ENCODE results near the gene SLC22A31. TPM values are rescaled to one million over a fixed set of nuclear protein-coding genes. Genes with fewer than 3 reads are reported as not detected.

Gene SLC22A31
- total RNA-seq (2014; rRNA removed; shearing (Covaris generic)) (7.9 and 13.8 TPM in 2 replicates), polyA plus RNA-seq (2016; fragmentation: Nextera tagmentation; extraction: Ambion mirVana) (2.1 TPM in 2 replicates)
- long read RNA-seq, partial matches to known transcripts: 2 of 5 reads
- long read RNA-seq, other reads (novel, unspliced or antisense): 3 of 5 reads

DNA sequence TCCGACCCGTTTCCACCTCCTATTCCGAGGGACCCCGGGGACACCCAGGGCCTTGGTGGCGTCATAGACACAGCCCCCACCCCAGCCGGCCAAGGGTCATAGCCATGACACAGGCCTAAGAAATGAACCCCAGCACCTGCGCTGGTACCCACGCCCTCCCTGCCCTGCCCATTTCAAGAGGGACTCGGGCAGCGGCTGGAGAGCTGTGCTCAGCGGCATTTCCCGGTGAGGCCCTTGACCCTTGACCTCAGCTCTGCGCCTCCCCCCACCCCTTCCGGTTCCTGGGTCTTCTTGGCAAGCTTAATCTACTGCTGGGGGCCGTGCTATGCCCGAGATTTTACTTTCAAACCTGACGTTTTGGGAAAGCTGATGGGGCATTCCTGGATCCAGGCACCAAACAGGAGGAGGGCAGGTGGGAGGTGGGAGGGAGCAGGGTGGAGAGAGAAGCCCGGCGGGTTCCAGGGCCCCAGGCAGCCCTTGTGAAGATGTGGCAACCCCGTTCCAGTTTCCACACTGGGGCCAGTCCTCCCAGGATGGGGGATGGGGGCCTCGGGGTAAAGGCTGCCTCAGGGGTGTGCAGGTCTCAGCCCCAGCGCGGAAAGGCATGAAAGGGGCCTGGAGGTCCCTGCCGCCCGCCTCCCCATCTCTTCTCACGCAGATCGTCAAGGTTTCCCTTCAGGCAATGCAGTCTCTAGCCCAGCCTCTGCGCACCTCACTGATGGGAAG, at the start of gene SLC22A31:
Gene SLC22A31 (minus strand): TSS at position 414 of the 726 bp plus-strand sequence. CDS start 36 bp downstream, at position 378.
- Mint-ChIP-seq H3K27ac (no peak within 1 kb of the TSS), H3K4me1 (peaks cover 5% of the 10 kb centered on the region; the same call in 2 of the 3 replicates), H3K27me3 (ENCODE audit: insufficient read depth, low read depth, poor library complexity) (peaks cover 38% of the 10 kb centered on the region), H3K9me3 (peaks cover 7% of the 10 kb centered on the region; the same call in 2 of the 3 replicates), H3K4me3 (peak within 1 kb of the TSS; percentile 73), H3K36me3 (ENCODE audit: low read depth) (peaks cover 2% of the 10 kb centered on the region; the same call in 1 of the 3 replicates)
- Histone ChIP-seq H4K20me1 (replicated peaks; ENCODE audit: insufficient read depth) (no peaks in the 10 kb centered on the region), H3K79me2 (replicated peaks; ENCODE audit: insufficient read depth) (no peaks in the 10 kb centered on the region), H2AFZ (0 out of 2 replicates have a peak within 1 kb of the TSS, but pooled peaks have one; percentile 63), H3K27ac (ENCODE audit: low read depth) (no peak within 1 kb of the TSS), H3K4me3 (peak within 1 kb of the TSS; percentile 66), H3K27me3 (ENCODE audit: insufficient read depth) (peaks cover 36% of the 10 kb centered on the region), H3K4me1 (ENCODE audit: insufficient read depth) (peaks cover 7% of the 10 kb centered on the region; the same call in 1 of the 2 replicates), H3K4me2 (peak within 1 kb of the TSS; percentile 88), H3F3A (replicated peaks; ENCODE audit: low read depth) (0 out of 2 replicates have a peak, but pooled peaks cover 6% of the 10 kb centered on the region), H3K36me3 (ENCODE audit: insufficient read depth) (no peaks in the 10 kb centered on the region), H3K9me2 (ENCODE audit: insufficient read depth) (no peaks in the 10 kb centered on the region)
- ATAC-seq: peak; percentile 25
- peak; percentile 63 for DNase-seq (ENCODE audit: low spot score)
- TF ChIP-seq, protein P1, sequence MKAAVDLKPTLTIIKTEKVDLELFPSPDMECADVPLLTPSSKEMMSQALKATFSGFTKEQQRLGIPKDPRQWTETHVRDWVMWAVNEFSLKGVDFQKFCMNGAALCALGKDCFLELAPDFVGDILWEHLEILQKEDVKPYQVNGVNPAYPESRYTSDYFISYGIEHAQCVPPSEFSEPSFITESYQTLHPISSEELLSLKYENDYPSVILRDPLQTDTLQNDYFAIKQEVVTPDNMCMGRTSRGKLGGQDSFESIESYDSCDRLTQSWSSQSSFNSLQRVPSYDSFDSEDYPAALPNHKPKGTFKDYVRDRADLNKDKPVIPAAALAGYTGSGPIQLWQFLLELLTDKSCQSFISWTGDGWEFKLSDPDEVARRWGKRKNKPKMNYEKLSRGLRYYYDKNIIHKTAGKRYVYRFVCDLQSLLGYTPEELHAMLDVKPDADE (IDR thresholded peaks at IDR 0.05): no peak
- TF ChIP-seq EZH2 (IDR thresholded peaks at IDR 0.05; ENCODE audit: low read depth, unreplicated experiment) (no peak), JUNB (IDR thresholded peaks at IDR 0.05; ENCODE audit: unreplicated experiment) (no peak), ZNF331 (CRISPR knock-in tag; IDR thresholded peaks at IDR 0.05; ENCODE audit: low read depth) (no peak), ZNF114 (CRISPR knock-in tag; IDR thresholded peaks at IDR 0.05) (no peak), CREB1 (CRISPR knock-in tag; IDR thresholded peaks at IDR 0.05; ENCODE audit: low read depth) (no peak), NANOG (IDR thresholded peaks at IDR 0.05; ENCODE audit: borderline replicate concordance) (no peak), POLR2AphosphoS5 (IDR thresholded peaks at IDR 0.05; ENCODE audit: low read depth) (no peak), EZH2phosphoT487 (IDR thresholded peaks at IDR 0.05; ENCODE audit: unreplicated experiment) (no peak), STAT1 (IDR thresholded peaks at IDR 0.05; ENCODE audit: unreplicated experiment) (no peak)
- TF ChIP-seq, protein P2, sequence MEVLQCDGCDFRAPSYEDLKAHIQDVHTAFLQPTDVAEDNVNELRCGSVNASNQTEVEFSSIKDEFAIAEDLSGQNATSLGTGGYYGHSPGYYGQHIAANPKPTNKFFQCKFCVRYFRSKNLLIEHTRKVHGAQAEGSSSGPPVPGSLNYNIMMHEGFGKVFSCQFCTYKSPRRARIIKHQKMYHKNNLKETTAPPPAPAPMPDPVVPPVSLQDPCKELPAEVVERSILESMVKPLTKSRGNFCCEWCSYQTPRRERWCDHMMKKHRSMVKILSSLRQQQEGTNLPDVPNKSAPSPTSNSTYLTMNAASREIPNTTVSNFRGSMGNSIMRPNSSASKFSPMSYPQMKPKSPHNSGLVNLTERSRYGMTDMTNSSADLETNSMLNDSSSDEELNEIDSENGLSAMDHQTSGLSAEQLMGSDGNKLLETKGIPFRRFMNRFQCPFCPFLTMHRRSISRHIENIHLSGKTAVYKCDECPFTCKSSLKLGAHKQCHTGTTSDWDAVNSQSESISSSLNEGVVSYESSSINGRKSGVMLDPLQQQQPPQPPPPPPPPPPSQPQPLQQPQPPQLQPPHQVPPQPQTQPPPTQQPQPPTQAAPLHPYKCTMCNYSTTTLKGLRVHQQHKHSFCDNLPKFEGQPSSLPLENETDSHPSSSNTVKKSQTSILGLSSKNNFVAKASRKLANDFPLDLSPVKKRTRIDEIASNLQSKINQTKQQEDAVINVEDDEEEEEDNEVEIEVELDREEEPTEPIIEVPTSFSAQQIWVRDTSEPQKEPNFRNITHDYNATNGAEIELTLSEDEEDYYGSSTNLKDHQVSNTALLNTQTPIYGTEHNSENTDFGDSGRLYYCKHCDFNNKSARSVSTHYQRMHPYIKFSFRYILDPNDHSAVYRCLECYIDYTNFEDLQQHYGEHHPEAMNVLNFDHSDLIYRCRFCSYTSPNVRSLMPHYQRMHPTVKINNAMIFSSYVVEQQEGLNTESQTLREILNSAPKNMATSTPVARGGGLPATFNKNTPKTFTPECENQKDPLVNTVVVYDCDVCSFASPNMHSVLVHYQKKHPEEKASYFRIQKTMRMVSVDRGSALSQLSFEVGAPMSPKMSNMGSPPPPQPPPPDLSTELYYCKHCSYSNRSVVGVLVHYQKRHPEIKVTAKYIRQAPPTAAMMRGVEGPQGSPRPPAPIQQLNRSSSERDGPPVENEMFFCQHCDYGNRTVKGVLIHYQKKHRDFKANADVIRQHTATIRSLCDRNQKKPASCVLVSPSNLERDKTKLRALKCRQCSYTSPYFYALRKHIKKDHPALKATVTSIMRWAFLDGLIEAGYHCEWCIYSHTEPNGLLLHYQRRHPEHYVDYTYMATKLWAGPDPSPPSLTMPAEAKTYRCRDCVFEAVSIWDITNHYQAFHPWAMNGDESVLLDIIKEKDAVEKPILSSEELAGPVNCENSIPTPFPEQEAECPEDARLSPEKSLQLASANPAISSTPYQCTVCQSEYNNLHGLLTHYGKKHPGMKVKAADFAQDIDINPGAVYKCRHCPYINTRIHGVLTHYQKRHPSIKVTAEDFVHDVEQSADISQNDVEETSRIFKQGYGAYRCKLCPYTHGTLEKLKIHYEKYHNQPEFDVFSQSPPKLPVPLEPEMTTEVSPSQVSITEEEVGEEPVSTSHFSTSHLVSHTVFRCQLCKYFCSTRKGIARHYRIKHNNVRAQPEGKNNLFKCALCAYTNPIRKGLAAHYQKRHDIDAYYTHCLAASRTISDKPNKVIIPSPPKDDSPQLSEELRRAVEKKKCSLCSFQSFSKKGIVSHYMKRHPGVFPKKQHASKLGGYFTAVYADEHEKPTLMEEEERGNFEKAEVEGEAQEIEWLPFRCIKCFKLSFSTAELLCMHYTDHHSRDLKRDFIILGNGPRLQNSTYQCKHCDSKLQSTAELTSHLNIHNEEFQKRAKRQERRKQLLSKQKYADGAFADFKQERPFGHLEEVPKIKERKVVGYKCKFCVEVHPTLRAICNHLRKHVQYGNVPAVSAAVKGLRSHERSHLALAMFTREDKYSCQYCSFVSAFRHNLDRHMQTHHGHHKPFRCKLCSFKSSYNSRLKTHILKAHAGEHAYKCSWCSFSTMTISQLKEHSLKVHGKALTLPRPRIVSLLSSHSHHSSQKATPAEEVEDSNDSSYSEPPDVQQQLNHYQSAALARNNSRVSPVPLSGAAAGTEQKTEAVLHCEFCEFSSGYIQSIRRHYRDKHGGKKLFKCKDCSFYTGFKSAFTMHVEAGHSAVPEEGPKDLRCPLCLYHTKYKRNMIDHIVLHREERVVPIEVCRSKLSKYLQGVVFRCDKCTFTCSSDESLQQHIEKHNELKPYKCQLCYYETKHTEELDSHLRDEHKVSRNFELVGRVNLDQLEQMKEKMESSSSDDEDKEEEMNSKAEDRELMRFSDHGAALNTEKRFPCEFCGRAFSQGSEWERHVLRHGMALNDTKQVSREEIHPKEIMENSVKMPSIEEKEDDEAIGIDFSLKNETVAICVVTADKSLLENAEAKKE (CRISPR knock-in tag; IDR thresholded peaks at IDR 0.05): no peak
- TF ChIP-seq, protein P3, sequence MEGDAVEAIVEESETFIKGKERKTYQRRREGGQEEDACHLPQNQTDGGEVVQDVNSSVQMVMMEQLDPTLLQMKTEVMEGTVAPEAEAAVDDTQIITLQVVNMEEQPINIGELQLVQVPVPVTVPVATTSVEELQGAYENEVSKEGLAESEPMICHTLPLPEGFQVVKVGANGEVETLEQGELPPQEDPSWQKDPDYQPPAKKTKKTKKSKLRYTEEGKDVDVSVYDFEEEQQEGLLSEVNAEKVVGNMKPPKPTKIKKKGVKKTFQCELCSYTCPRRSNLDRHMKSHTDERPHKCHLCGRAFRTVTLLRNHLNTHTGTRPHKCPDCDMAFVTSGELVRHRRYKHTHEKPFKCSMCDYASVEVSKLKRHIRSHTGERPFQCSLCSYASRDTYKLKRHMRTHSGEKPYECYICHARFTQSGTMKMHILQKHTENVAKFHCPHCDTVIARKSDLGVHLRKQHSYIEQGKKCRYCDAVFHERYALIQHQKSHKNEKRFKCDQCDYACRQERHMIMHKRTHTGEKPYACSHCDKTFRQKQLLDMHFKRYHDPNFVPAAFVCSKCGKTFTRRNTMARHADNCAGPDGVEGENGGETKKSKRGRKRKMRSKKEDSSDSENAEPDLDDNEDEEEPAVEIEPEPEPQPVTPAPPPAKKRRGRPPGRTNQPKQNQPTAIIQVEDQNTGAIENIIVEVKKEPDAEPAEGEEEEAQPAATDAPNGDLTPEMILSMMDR (conservative IDR thresholded peaks at IDR 0.05; ENCODE audit: low read depth in 2 of 2): no peak
- TF ChIP-seq, protein P4, sequence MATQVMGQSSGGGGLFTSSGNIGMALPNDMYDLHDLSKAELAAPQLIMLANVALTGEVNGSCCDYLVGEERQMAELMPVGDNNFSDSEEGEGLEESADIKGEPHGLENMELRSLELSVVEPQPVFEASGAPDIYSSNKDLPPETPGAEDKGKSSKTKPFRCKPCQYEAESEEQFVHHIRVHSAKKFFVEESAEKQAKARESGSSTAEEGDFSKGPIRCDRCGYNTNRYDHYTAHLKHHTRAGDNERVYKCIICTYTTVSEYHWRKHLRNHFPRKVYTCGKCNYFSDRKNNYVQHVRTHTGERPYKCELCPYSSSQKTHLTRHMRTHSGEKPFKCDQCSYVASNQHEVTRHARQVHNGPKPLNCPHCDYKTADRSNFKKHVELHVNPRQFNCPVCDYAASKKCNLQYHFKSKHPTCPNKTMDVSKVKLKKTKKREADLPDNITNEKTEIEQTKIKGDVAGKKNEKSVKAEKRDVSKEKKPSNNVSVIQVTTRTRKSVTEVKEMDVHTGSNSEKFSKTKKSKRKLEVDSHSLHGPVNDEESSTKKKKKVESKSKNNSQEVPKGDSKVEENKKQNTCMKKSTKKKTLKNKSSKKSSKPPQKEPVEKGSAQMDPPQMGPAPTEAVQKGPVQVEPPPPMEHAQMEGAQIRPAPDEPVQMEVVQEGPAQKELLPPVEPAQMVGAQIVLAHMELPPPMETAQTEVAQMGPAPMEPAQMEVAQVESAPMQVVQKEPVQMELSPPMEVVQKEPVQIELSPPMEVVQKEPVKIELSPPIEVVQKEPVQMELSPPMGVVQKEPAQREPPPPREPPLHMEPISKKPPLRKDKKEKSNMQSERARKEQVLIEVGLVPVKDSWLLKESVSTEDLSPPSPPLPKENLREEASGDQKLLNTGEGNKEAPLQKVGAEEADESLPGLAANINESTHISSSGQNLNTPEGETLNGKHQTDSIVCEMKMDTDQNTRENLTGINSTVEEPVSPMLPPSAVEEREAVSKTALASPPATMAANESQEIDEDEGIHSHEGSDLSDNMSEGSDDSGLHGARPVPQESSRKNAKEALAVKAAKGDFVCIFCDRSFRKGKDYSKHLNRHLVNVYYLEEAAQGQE (IDR thresholded peaks at IDR 0.05; ENCODE audit: unreplicated experiment): no peak

Data from GM23338 (cell line).